ENCODE results near the gene TMEM182. TPM values are rescaled to one million over a fixed set of nuclear protein-coding genes. Genes with fewer than 3 reads are reported as not detected.

Gene TMEM182
- total RNA-seq, 1 donor from 2014 or later, result not detected

DNA sequence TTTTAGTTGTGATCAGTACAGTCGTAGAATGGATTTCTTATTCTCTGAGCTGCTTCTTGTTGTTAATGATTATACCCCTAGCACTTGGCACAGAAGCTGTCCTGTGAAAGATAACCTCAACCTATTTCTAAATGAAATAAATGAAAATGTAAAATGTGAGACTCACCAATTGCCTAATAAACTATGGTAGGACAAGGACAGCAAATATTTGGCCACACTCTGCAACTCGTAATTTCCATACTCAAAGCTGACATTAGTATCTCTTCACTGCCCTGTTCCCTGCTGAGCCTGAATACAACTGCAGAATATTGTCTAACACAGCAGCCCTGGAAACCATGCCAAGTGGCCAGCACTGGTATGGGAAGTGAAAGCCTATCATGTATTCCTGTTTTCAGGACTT, 34.5 kb downstream of the TMEM182 start:
- intact Hi-C loops (cut with DNase I), result no loop called here
- TF ChIP-seq, protein P1, sequence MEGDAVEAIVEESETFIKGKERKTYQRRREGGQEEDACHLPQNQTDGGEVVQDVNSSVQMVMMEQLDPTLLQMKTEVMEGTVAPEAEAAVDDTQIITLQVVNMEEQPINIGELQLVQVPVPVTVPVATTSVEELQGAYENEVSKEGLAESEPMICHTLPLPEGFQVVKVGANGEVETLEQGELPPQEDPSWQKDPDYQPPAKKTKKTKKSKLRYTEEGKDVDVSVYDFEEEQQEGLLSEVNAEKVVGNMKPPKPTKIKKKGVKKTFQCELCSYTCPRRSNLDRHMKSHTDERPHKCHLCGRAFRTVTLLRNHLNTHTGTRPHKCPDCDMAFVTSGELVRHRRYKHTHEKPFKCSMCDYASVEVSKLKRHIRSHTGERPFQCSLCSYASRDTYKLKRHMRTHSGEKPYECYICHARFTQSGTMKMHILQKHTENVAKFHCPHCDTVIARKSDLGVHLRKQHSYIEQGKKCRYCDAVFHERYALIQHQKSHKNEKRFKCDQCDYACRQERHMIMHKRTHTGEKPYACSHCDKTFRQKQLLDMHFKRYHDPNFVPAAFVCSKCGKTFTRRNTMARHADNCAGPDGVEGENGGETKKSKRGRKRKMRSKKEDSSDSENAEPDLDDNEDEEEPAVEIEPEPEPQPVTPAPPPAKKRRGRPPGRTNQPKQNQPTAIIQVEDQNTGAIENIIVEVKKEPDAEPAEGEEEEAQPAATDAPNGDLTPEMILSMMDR (IDR thresholded peaks at IDR 0.05), result no peak
- no peaks in the 10 kb centered on the region for H3K4me1 ChIP-seq

DNA sequence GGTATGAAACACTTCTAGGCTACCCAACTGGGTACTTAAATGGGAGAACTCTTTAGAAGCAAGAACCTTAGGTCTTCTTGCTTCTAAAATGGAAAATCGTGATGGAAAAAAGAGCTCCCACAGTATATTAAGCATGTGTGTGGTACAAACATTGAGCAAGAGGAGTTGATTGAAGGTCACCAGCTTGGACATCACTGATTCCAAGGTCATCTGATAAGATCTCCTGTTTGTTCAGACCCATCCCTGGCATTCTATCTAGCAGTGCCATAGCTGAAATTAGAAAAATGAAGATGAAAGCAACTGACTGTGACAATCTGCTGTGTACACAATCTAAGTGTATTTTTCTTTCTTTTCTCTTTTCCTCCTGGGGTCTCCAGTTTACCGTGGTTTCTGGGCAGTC, 35.7 kb downstream of the TMEM182 start:
- intact Hi-C loops (cut with DNase I), result no loop called here
- no peak overlapping the region for H3K27ac ChIP-seq
- peaks cover 0 to 4% of the 10 kb centered on the region in 2 donors for H3K36me3 ChIP-seq
- H3K4me3 ChIP-seq, result no peak overlapping the region
- TF ChIP-seq, protein P1 (IDR thresholded peaks at IDR 0.05), result no peak
- peaks cover 8 to 18% of the 10 kb centered on the region in 2 donors for H3K9me3 ChIP-seq
- DNase-seq (ENCODE audit: low spot score in 2 of 2), result no peak
- H3K27me3 ChIP-seq, result no peaks in the 10 kb centered on the region
- H3K4me1 ChIP-seq, result no peaks in the 10 kb centered on the region

More for the DNA sequence above, 34.5 kb downstream of the TMEM182 start:
- Histone ChIP-seq H3K4me3 (no peak overlapping the region), H3K9me3 (peaks cover 7 to 9% of the 10 kb centered on the region in 2 donors), H3K36me3 (peaks cover 0 to 4% of the 10 kb centered on the region in 2 donors), H3K27ac (no peak overlapping the region), H3K27me3 (no peaks in the 10 kb centered on the region)
- DNase-seq (ENCODE audit: low spot score in 2 of 2), result no peak

DNA sequence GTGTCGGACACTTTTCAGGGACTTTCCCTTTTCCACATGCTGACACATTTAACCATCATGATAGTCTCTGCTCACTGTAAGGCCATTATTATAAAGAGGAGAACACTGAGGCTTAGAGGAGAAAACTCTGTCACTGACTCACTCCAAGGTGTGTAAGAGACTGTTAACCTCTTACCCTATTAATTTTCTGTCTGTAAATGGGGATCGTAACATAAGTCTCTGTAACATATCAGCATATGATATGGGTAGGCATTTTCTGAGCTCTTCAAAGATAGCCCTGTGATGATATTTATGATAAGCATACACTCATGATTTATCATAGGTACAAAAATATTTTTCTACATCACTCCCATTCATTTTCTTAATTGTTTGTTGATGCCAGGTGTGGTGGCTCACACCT, 36.4 kb downstream of the TMEM182 start:
- intact Hi-C loops (cut with DNase I), result no loop called here
- peaks cover 0 to 4% of the 10 kb centered on the region in 2 donors for H3K36me3 ChIP-seq
- H3K27ac ChIP-seq, result no peak overlapping the region
- no peaks in the 10 kb centered on the region for H3K27me3 ChIP-seq
- peaks cover 8 to 18% of the 10 kb centered on the region in 2 donors for H3K9me3 ChIP-seq
- H3K4me1 ChIP-seq, result no peaks in the 10 kb centered on the region
- H3K4me3 ChIP-seq, result no peak overlapping the region
- TF ChIP-seq, protein P1 (IDR thresholded peaks at IDR 0.05), result no peak
- no peak for DNase-seq (ENCODE audit: low spot score in 2 of 2)

DNA sequence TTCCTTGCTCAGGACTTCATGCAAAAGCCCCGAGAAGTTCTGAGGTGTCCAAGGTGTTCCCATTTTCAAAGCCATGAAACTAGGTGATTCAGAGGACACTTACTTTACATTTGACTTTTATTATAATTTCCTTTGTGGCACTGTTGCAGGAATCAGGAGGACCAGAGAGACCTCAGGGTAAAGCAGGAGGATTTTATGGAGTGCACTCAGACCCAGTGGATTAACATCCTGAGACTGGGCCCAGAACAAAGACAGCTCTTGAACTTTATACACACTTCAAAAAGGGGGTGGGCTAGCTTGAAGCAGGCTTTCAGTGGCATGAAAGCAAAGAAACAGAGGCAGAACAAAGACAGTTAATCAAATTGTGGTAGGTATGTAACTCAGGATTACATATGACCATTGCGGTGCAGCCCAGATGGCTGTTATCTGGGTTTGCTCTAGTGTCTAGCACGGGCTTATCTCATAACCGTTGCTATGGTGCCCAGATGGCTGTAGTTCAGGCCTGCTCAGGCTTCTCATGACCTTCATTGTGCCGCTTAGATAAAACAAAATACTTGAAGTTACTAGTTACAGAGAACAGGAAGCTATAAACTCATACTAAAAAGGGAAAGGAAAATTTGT, 39.4 kb downstream of the TMEM182 start:
- TF ChIP-seq, protein P1 (IDR thresholded peaks at IDR 0.05), result no peak
- no peaks in the 10 kb centered on the region for H3K27me3 ChIP-seq
- no peak for DNase-seq (ENCODE audit: low spot score in 2 of 2)
- H3K4me1 ChIP-seq, result no peaks in the 10 kb centered on the region
- peaks cover 8 to 18% of the 10 kb centered on the region in 2 donors for H3K9me3 ChIP-seq
- H3K27ac ChIP-seq, result no peak overlapping the region
- intact Hi-C loops (cut with DNase I), result no loop called here
- peaks cover 0 to 4% of the 10 kb centered on the region in 2 donors for H3K36me3 ChIP-seq
- H3K4me3 ChIP-seq, result no peak overlapping the region

DNA sequence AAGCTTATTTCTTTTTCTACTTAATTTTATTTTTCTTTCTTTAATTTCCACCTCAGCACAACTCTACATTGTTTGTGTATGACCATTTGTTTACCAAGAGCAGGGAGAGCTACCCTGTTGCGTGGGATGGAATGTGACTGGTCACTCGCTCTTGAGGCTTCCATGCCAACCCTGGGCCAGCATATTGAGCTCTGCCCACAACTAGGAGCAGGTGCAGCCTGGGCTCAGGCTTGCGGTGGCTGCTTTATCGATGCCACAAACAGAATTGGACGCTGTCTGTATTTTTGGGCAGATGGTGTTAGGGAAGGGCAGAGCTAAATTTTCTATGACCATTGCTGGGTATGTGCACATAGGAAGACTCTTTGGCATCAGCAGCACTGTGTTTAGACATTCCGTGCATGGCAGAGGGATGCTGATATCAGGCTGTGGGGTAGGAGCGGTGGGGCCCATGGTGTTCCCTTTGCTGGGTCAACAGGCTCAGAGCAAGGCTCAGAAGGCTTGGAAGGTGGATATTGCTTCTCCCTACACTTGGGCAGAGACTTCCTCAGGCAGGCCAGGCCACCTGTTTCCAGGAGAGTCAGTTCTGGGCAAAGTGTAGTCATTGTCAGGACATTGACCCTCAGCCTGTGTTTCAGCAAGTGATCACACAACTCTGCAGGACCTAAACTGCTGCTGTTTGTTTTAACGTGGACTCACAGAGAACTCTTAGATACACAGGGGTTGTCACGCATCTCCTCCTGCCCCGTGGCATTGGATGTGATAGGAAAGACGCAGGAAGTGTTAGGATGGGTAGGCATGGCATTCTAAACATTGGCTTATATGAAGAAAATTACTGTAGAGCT, 40.2 kb downstream of the TMEM182 start:
- H3K36me3 ChIP-seq, result peaks cover 0 to 4% of the 10 kb centered on the region in 2 donors
- H3K4me3 ChIP-seq, result no peak overlapping the region
- H3K4me1 ChIP-seq, result no peaks in the 10 kb centered on the region
- intact Hi-C loops (cut with DNase I), result no loop called here
- TF ChIP-seq, protein P1 (IDR thresholded peaks at IDR 0.05), result no peak
- H3K27ac ChIP-seq, result no peak overlapping the region
- no peaks in the 10 kb centered on the region for H3K27me3 ChIP-seq
- H3K9me3 ChIP-seq, result peaks cover 8 to 18% of the 10 kb centered on the region in 2 donors
- no peak for DNase-seq (ENCODE audit: low spot score in 2 of 2)
